NCI-H1930 (cell line): Measurements from ENCODE around the gene CCL21.
A peak's percentile ranks its signal among the peaks of the same experiment; 100 is the strongest.

Experiments
- DNase-seq, 2 experiments: peaks; one replicate each; lab custom pipeline; 2025; lab: John Stamatoyannopoulos, UW

CCL21 gene

GRCh38 chr9:34669809-34670562, 40.0 kb downstream of the CCL21 start:
- no peak for DNase-seq

- DNase-seq = peak; percentile 95 to 96
Observed at GRCh38 chr9:34665381-34666250, 44.3 kb downstream of the CCL21 start.

GRCh38 chr9:34665067-34665380, 44.9 kb downstream of the CCL21 start:
- no peak for DNase-seq

- peak; percentile 57 to 68 for DNase-seq
Observed at GRCh38 chr9:34664281-34665066, 45.5 kb downstream of the CCL21 start.

- no peak for DNase-seq
Observed at GRCh38 chr9:34663303-34663605, 46.7 kb downstream of the CCL21 start.

- DNase-seq = no peak
Observed at GRCh38 chr9:34662526-34663302, 47.2 kb downstream of the CCL21 start, which contains the start of gene CCL27. CCL27 (minus strand) TSS chr9:34662657; CDS start chr9:34662633, 24 bp downstream.

GRCh38 chr9:34659592-34660253, 50.2 kb downstream of the CCL21 start:
- no peak for DNase-seq
